Hepatocyte (in vitro differentiated cells): Measurements from ENCODE around the gene SLC6A4.

ENCODE experiments used
- CTCF ChIP-seq: fragments of 200-600 bp; sonication (generic); IDR thresholded peaks from 2 replicates; pipeline ENCODE4 v1.5.1; 2016; ENCODE audit warnings: antibody characterized with exemption, mild to moderate bottlenecking; ENCODE audit not compliant: poor library complexity
- EZH2 ChIP-seq: fragments of 200-600 bp; sonication (generic); IDR thresholded peaks from 2 replicates; pipeline ENCODE4 v1.6.1; 2016; ENCODE audit warnings: antibody characterized with exemption, mild to moderate bottlenecking, borderline replicate concordance
- EZH2phosphoT487 ChIP-seq: fragments of 200-600 bp; sonication (generic); IDR thresholded peaks from one replicate; pipeline ENCODE4 v1.6.1; 2018; ENCODE audit warnings: antibody characterized with exemption, mild to moderate bottlenecking, low read depth, moderate library complexity; ENCODE audit not compliant: unreplicated experiment, severe bottlenecking

GRCh38 chr17:30279156-30279555 lies 43.7 kb upstream of the SLC6A4 start:
- TF ChIP-seq CTCF (no peak), EZH2phosphoT487 (no peak), EZH2 (no peak)
